ENCODE measurements around the gene PRDM8. TPM values are rescaled to one million over a fixed set of nuclear protein-coding genes. Genes with fewer than 3 reads are reported as not detected.

PRDM8 gene
- 1.1 and 1.8 TPM in 2 replicates for total RNA-seq

- Mint-ChIP-seq H3K4me1 (ENCODE audit: low read depth) (peaks cover 21% of the 10 kb centered on the region), H3K36me3 (ENCODE audit: low read depth) (peaks cover 25% of the 10 kb centered on the region), H3K27me3 (ENCODE audit: low read depth) (peaks cover 84% of the 10 kb centered on the region), H3K9me3 (no peaks in the 10 kb centered on the region), H3K4me3 (ENCODE audit: low read depth) (peak within 1 kb of the TSS; percentile 19), H3K27ac (no peak within 1 kb of the TSS)
- intact Hi-C loops (cut with micrococcal nuclease): no loop called here
- DNase-seq (ENCODE audit: low spot score): no peak
Measured at GRCh38 chr4:80196922-80197573, at the start of gene PRDM8. PRDM8 (plus strand) TSS chr4:80197503; CDS start chr4:80200081, 2,578 bp downstream.

- Mint-ChIP-seq H3K9me3 (no peaks in the 10 kb centered on the region), H3K4me3 (ENCODE audit: low read depth) (no peak overlapping the region), H3K36me3 (ENCODE audit: low read depth) (no peaks in the 10 kb centered on the region), H3K27ac (no peak overlapping the region), H3K27me3 (ENCODE audit: low read depth) (peaks cover 4% of the 10 kb centered on the region), H3K4me1 (ENCODE audit: low read depth) (peaks cover 18% of the 10 kb centered on the region)
- intact Hi-C loops (cut with micrococcal nuclease): loop anchor here (5.0 kb wide), 1 partner anchor 143 kb away; no protein-coding TSS in a partner anchor
- no peak for DNase-seq (ENCODE audit: low spot score)
Measured at GRCh38 chr4:80150387-80151180, 46.7 kb upstream of the PRDM8 start.

- H3K9me3 Mint-ChIP-seq: peaks cover under 1% of the 10 kb centered on the region
- no peak overlapping the region for H3K27ac Mint-ChIP-seq
- DNase-seq (ENCODE audit: low spot score): no peak
- intact Hi-C loops (cut with micrococcal nuclease): loop anchor here (5.0 kb wide), 1 partner anchor 145 kb away; no protein-coding TSS in a partner anchor
- H3K4me1 Mint-ChIP-seq (ENCODE audit: low read depth): peaks cover 18% of the 10 kb centered on the region
- peaks cover 4% of the 10 kb centered on the region for H3K27me3 Mint-ChIP-seq (ENCODE audit: low read depth)
- no peaks in the 10 kb centered on the region for H3K36me3 Mint-ChIP-seq (ENCODE audit: low read depth)
- no peak overlapping the region for H3K4me3 Mint-ChIP-seq (ENCODE audit: low read depth)
Measured at GRCh38 chr4:80151981-80152380, 45.3 kb upstream of the PRDM8 start.

- H3K4me3 Mint-ChIP-seq (ENCODE audit: low read depth): peak overlapping the region; percentile 59
- peaks cover 16% of the 10 kb centered on the region for H3K9me3 Mint-ChIP-seq
- H3K4me1 Mint-ChIP-seq (ENCODE audit: low read depth): peaks cover 18% of the 10 kb centered on the region
- H3K36me3 Mint-ChIP-seq (ENCODE audit: low read depth): no peaks in the 10 kb centered on the region
- H3K27ac Mint-ChIP-seq: peak overlapping the region; percentile 97
- DNase-seq (ENCODE audit: low spot score): no peak
- H3K27me3 Mint-ChIP-seq (ENCODE audit: low read depth): peaks cover 3% of the 10 kb centered on the region
- intact Hi-C loops (cut with micrococcal nuclease): loop anchor here (1.0 to 5.0 kb wide), 7 partner anchors 15 to 147 kb away; no protein-coding TSS in a partner anchor
Measured at GRCh38 chr4:80153874-80154544, 43.3 kb upstream of the PRDM8 start.

DNA sequence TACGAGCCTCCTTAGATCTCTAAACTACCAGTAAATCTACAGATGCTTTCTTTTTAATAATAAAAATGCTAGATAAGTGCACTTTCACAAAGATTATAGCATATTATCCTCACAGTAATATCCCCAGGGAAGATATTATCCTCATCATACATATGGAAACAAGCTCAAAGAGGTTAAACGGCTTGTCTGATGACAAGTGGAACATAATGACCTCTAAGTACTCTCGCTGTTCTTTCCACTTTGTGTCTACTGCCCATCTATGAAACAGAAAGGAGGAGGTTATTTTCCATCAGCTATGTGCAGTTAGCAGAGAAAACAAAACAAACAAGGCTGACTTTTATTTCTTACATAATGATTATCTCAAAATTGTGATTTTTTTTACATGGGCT, 42.8 kb upstream of the PRDM8 start:
- peak overlapping the region; percentile 59 for H3K4me3 Mint-ChIP-seq (ENCODE audit: low read depth)
- DNase-seq (ENCODE audit: low spot score): no peak
- H3K4me1 Mint-ChIP-seq (ENCODE audit: low read depth): peaks cover 18% of the 10 kb centered on the region
- no peaks in the 10 kb centered on the region for H3K36me3 Mint-ChIP-seq (ENCODE audit: low read depth)
- H3K9me3 Mint-ChIP-seq: peaks cover 16% of the 10 kb centered on the region
- peaks cover 2% of the 10 kb centered on the region for H3K27me3 Mint-ChIP-seq (ENCODE audit: low read depth)
- H3K27ac Mint-ChIP-seq: peak overlapping the region; percentile 97
- intact Hi-C loops (cut with micrococcal nuclease): loop anchor here (1.0 to 5.0 kb wide), 7 partner anchors 15 to 147 kb away; no protein-coding TSS in a partner anchor

DNA sequence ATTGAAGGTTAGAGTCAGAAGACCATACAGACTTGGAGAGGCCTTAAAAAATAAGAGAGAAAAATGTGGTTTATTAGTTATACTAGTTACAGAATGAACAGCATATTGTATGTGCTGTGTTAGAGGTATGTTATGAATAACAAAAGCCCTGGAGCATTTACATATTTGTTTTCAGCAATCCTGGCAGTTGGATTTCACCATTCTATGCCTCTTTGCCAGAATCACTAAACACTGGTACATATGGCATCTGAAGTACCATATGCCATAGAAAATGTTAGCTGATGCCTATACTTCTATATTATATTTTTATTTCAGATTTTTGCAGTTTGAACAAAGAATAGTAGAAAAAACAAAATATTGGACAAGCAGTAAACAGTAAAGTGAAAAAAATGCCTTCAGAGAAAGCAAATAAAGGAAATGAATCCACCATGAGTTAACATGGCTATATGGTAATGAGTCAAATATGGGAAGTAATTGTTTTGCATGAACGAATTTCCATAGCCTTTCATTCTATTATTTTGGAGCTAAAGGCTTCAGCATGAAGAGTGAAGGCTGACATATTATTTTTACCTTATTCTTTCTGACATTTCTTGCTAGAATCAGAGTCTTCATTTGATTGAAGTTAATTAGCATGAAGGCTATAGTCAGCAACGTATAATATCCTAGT, 41.9 kb upstream of the PRDM8 start:
- H3K36me3 Mint-ChIP-seq (ENCODE audit: low read depth): no peaks in the 10 kb centered on the region

GRCh38 chr4:80156410-80156809, 40.9 kb upstream of the PRDM8 start:
- intact Hi-C loops (cut with micrococcal nuclease): no loop called here
- no peaks in the 10 kb centered on the region for H3K27me3 Mint-ChIP-seq (ENCODE audit: low read depth)
- no peaks in the 10 kb centered on the region for H3K36me3 Mint-ChIP-seq (ENCODE audit: low read depth)
- H3K4me1 Mint-ChIP-seq (ENCODE audit: low read depth): peaks cover 19% of the 10 kb centered on the region
- H3K9me3 Mint-ChIP-seq: peaks cover 16% of the 10 kb centered on the region
- H3K27ac Mint-ChIP-seq: no peak overlapping the region
- no peak overlapping the region for H3K4me3 Mint-ChIP-seq (ENCODE audit: low read depth)
- no peak for DNase-seq (ENCODE audit: low spot score)

More for the DNA sequence above, 41.9 kb upstream of the PRDM8 start:
- Mint-ChIP-seq H3K4me3 (ENCODE audit: low read depth) (no peak overlapping the region), H3K27ac (no peak overlapping the region), H3K9me3 (peaks cover 16% of the 10 kb centered on the region), H3K4me1 (ENCODE audit: low read depth) (peaks cover 18% of the 10 kb centered on the region), H3K27me3 (ENCODE audit: low read depth) (peaks cover 2% of the 10 kb centered on the region)
- intact Hi-C loops (cut with micrococcal nuclease): no loop called here
- no peak for DNase-seq (ENCODE audit: low spot score)

- DNase-seq (ENCODE audit: low spot score): no peak
- Mint-ChIP-seq H3K4me3 (ENCODE audit: low read depth) (no peak overlapping the region), H3K27ac (no peak overlapping the region), H3K36me3 (ENCODE audit: low read depth) (no peaks in the 10 kb centered on the region), H3K4me1 (ENCODE audit: low read depth) (peaks cover 7% of the 10 kb centered on the region), H3K9me3 (peaks cover 16% of the 10 kb centered on the region), H3K27me3 (ENCODE audit: low read depth) (peaks cover 17% of the 10 kb centered on the region)
- intact Hi-C loops (cut with micrococcal nuclease): no loop called here
Measured at GRCh38 chr4:80161413-80162058, 35.8 kb upstream of the PRDM8 start.

DNA sequence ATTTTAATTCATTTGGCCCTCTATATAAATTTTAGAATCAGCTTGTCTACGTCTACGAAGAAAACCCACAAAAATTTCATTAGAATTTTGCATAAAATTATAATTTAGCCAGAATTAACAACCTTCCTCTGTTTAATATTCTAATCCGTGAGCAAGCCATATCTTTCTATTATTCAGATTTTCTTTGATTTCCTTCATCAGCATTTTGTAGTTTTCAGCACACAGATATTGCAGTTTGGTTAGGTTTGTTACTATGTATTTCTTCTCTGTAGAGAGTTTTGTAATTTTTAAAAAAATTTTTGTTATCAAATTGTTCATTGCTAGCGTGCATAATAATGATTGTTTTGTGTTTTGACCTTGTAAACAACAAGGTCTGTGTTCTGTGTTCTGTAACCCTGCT, 34.9 kb upstream of the PRDM8 start:
- Mint-ChIP-seq H3K4me3 (ENCODE audit: low read depth) (no peak overlapping the region), H3K36me3 (ENCODE audit: low read depth) (no peaks in the 10 kb centered on the region), H3K27ac (no peak overlapping the region), H3K4me1 (ENCODE audit: low read depth) (peaks cover 7% of the 10 kb centered on the region), H3K27me3 (ENCODE audit: low read depth) (peaks cover 18% of the 10 kb centered on the region), H3K9me3 (peaks cover 11% of the 10 kb centered on the region)
- intact Hi-C loops (cut with micrococcal nuclease): no loop called here
- no peak for DNase-seq (ENCODE audit: low spot score)

DNA sequence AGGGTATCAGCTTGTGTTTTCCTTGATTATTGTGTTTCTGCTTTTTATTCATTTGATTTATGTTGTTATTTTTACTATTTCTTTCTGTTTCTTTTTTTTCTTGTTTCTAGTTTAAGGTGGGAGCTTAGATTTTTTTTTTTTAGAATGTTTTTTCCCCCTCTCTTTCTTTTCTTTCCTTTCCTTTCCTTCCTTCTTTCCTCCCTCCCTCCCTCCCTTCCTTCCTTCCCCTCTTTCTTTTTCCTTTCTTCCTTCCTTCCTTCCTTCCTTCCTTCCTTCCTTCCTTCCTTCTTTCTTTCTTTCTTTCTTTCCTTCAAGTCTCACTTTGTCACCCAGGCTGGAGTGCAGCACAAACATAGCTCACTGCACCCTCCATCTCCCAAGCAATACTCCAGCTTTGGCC, 31.4 kb upstream of the PRDM8 start:
- Mint-ChIP-seq H3K4me1 (ENCODE audit: low read depth) (peaks cover 11% of the 10 kb centered on the region), H3K36me3 (ENCODE audit: low read depth) (peaks cover 3% of the 10 kb centered on the region), H3K27me3 (ENCODE audit: low read depth) (peaks cover 21% of the 10 kb centered on the region), H3K27ac (no peak overlapping the region), H3K9me3 (peaks cover 5% of the 10 kb centered on the region), H3K4me3 (ENCODE audit: low read depth) (no peak overlapping the region)
- intact Hi-C loops (cut with micrococcal nuclease): no loop called here
- no peak for DNase-seq (ENCODE audit: low spot score)

GRCh38 chr4:80171251-80171650, 26.1 kb upstream of the PRDM8 start:
- Mint-ChIP-seq H3K4me1 (ENCODE audit: low read depth) (peaks cover 50% of the 10 kb centered on the region), H3K4me3 (ENCODE audit: low read depth) (no peak overlapping the region), H3K9me3 (peaks cover 5% of the 10 kb centered on the region), H3K27me3 (ENCODE audit: low read depth) (peaks cover 6% of the 10 kb centered on the region), H3K36me3 (ENCODE audit: low read depth) (peaks cover 5% of the 10 kb centered on the region), H3K27ac (peak overlapping the region; percentile 89)
- no peak for DNase-seq (ENCODE audit: low spot score)
- intact Hi-C loops (cut with micrococcal nuclease): loop anchor here (1.0 kb wide), 1 partner anchor 17 kb away; no protein-coding TSS in a partner anchor

GRCh38 chr4:80171656-80172055, 25.6 kb upstream of the PRDM8 start:
- Mint-ChIP-seq H3K36me3 (ENCODE audit: low read depth) (peaks cover 9% of the 10 kb centered on the region), H3K9me3 (peaks cover 8% of the 10 kb centered on the region), H3K27me3 (ENCODE audit: low read depth) (peaks cover 4% of the 10 kb centered on the region), H3K4me1 (ENCODE audit: low read depth) (peaks cover 47% of the 10 kb centered on the region), H3K27ac (peak overlapping the region; percentile 89), H3K4me3 (ENCODE audit: low read depth) (peak overlapping the region; percentile 42)
- intact Hi-C loops (cut with micrococcal nuclease): loop anchor here (1.0 to 2.0 kb wide), 4 partner anchors 17 to 165 kb away; no protein-coding TSS in a partner anchor
- DNase-seq (ENCODE audit: low spot score): no peak

Measured in activated T-helper 2 cell treated with anti-CD3 and anti-CD28 coated beads, Interferon-gamma antibody, Interleukin-2, Interleukin-4, amounts not matched to agents 10 μg/mL and 5 μg/mL and 100 μg/mL, durations not matched to agents 14 hours and 24 hours and 36 hours (primary cell).